Measurements from ENCODE around the gene CDHR4.

Gene CDHR4

GRCh38 chr3:49802719-49803464, 3.2 kb upstream of the CDHR4 start, which contains the start of gene INKA1:
Gene INKA1 (plus strand): TSS chr3:49803261. CDS start chr3:49803393, 132 bp downstream.
- Histone ChIP-seq H3F3A (ENCODE audit: insufficient read depth, low read length) (no peaks in the 10 kb centered on the region), H3K27ac (ENCODE audit: low read depth, low read length, poor library complexity, severe bottlenecking) (no peak within 1 kb of the TSS), H3K9ac (ENCODE audit: low read length) (peak within 1 kb of the TSS; percentile 64), H3K27me3 (ENCODE audit: insufficient read depth, low read length) (no peaks in the 10 kb centered on the region), H3K9me2 (ENCODE audit: low read depth, low read length) (no peaks in the 10 kb centered on the region), H3K4me3 (ENCODE audit: low read depth, low read length, poor library complexity, severe bottlenecking) (peak within 1 kb of the TSS; percentile 76), H2AFZ (ENCODE audit: low read length) (0 out of 2 replicates have a peak within 1 kb of the TSS, but pooled peaks have one; percentile 48), H3K36me3 (ENCODE audit: insufficient read depth, low read length) (no peaks in the 10 kb centered on the region), H3K79me2 (ENCODE audit: insufficient read depth, low read length) (no peaks in the 10 kb centered on the region), H4K20me1 (ENCODE audit: insufficient read depth, low read length) (no peaks in the 10 kb centered on the region), H3K9me3 (ENCODE audit: low read length) (no peaks in the 10 kb centered on the region), H3K4me1 (ENCODE audit: insufficient read depth, low read length, severe bottlenecking) (peaks cover 25% of the 10 kb centered on the region), H3K4me2 (ENCODE audit: low read length) (peak within 1 kb of the TSS; percentile 89)
- TF ChIP-seq EZH2 (IDR thresholded peaks at IDR 0.05; ENCODE audit: borderline replicate concordance, low read length): no peak
- peak; percentile 92 for TF ChIP-seq CTCF (IDR thresholded peaks at IDR 0.05; ENCODE audit: low read length)

- no peaks in the 10 kb centered on the region for H3K79me2 ChIP-seq (ENCODE audit: insufficient read depth, low read length)
- no peak overlapping the region for H2AFZ ChIP-seq (ENCODE audit: low read length)
- no peaks in the 10 kb centered on the region for H3K27me3 ChIP-seq (ENCODE audit: insufficient read depth, low read length)
- no peaks in the 10 kb centered on the region for H3K9me3 ChIP-seq (ENCODE audit: low read length)
- no peaks in the 10 kb centered on the region for H3K36me3 ChIP-seq (ENCODE audit: insufficient read depth, low read length)
- no peak overlapping the region for H3K4me2 ChIP-seq (ENCODE audit: low read length)
- H3K9ac ChIP-seq (ENCODE audit: low read length): no peak overlapping the region
- H3K4me1 ChIP-seq (ENCODE audit: insufficient read depth, low read length, severe bottlenecking): peaks cover 25% of the 10 kb centered on the region
- no peaks in the 10 kb centered on the region for H4K20me1 ChIP-seq (ENCODE audit: insufficient read depth, low read length)
- H3K9me2 ChIP-seq (ENCODE audit: low read depth, low read length): no peaks in the 10 kb centered on the region
- no peak for TF ChIP-seq CTCF (IDR thresholded peaks at IDR 0.05; ENCODE audit: low read length)
- no peak for TF ChIP-seq EZH2 (IDR thresholded peaks at IDR 0.05; ENCODE audit: borderline replicate concordance, low read length)
- H3K4me3 ChIP-seq (ENCODE audit: low read depth, low read length, poor library complexity, severe bottlenecking): no peak overlapping the region
- no peaks in the 10 kb centered on the region for H3F3A ChIP-seq (ENCODE audit: insufficient read depth, low read length)
- no peak overlapping the region for H3K27ac ChIP-seq (ENCODE audit: low read depth, low read length, poor library complexity, severe bottlenecking)
These were observed 1.5 kb upstream of the CDHR4 start for GRCh38 chr3:49801160-49801559.

GRCh38 chr3:49799105-49799504, 568 bp downstream of the CDHR4 start:
- Histone ChIP-seq H3K9me3 (ENCODE audit: low read length) (no peaks in the 10 kb centered on the region), H2AFZ (ENCODE audit: low read length) (no peak overlapping the region), H3K4me1 (ENCODE audit: insufficient read depth, low read length, severe bottlenecking) (peaks cover 12% of the 10 kb centered on the region), H3K9ac (ENCODE audit: low read length) (no peak overlapping the region), H3K27ac (ENCODE audit: low read depth, low read length, poor library complexity, severe bottlenecking) (no peak overlapping the region), H4K20me1 (ENCODE audit: insufficient read depth, low read length) (no peaks in the 10 kb centered on the region), H3K36me3 (ENCODE audit: insufficient read depth, low read length) (no peaks in the 10 kb centered on the region), H3F3A (ENCODE audit: insufficient read depth, low read length) (no peaks in the 10 kb centered on the region), H3K9me2 (ENCODE audit: low read depth, low read length) (no peaks in the 10 kb centered on the region), H3K4me3 (ENCODE audit: low read depth, low read length, poor library complexity, severe bottlenecking) (no peak overlapping the region), H3K4me2 (ENCODE audit: low read length) (no peak overlapping the region), H3K79me2 (ENCODE audit: insufficient read depth, low read length) (no peaks in the 10 kb centered on the region), H3K27me3 (ENCODE audit: insufficient read depth, low read length) (no peaks in the 10 kb centered on the region; the same call in 1 of the 2 replicates)
- no peak for TF ChIP-seq EZH2 (IDR thresholded peaks at IDR 0.05; ENCODE audit: borderline replicate concordance, low read length)
- no peak for TF ChIP-seq CTCF (IDR thresholded peaks at IDR 0.05; ENCODE audit: low read length)
